Endodermal cell (in vitro differentiated cells): Measurements from ENCODE around the gene HAP1. TPM values are rescaled to one million over a fixed set of nuclear protein-coding genes. Genes with fewer than 3 reads are reported as not detected.

Experiments used
- DNase-seq: peaks from one replicate; pipeline ENCODE4 v3.0.0-alpha.2; 2017
- H3K27ac ChIP-seq: 2 replicates; pipeline ENCODE4 v1.5.1; 2013; ENCODE audit warnings: mild to moderate bottlenecking, low read depth, low read length, moderate library complexity
- H3K27me3 ChIP-seq: 2 replicates; pipeline ENCODE4 v1.6.1; 2013; ENCODE audit warnings: mild to moderate bottlenecking, low read length, moderate library complexity; ENCODE audit not compliant: insufficient read depth, control insufficient read depth, poor library complexity, severe bottlenecking
- H3K36me3 ChIP-seq: 2 replicates; pipeline ENCODE4 v1.7.0; 2013; ENCODE audit warnings: mild to moderate bottlenecking, low read length, moderate library complexity; ENCODE audit not compliant: control insufficient read depth, insufficient read depth
- H3K4me1 ChIP-seq: one replicate; pipeline ENCODE4 v1.7.0; 2013; ENCODE audit warnings: low read length; ENCODE audit not compliant: control insufficient read depth, insufficient read depth
- H3K4me3 ChIP-seq: 2 replicates; pipeline ENCODE4 v1.5.1; 2013; ENCODE audit warnings: mild to moderate bottlenecking, low read length, moderate library complexity
- H3K9ac ChIP-seq: 2 replicates; pipeline ENCODE4 v1.6.1; 2013; ENCODE audit warnings: mild to moderate bottlenecking, low read length, moderate library complexity; ENCODE audit not compliant: poor library complexity, severe bottlenecking; ENCODE audit errors: extremely low read depth
- H3K9me3 ChIP-seq: 2 replicates; pipeline ENCODE4 v1.6.1; 2013; ENCODE audit warnings: mild to moderate bottlenecking, low read length, moderate library complexity; ENCODE audit not compliant: control insufficient read depth
- H3K27ac Mint-ChIP-seq: 2 replicates; pipeline ENCODE4 v1.8.0; 2020; ENCODE audit warnings: mixed read lengths
- H3K27me3 Mint-ChIP-seq: 2 replicates; pipeline ENCODE4 v1.8.0; 2021; ENCODE audit warnings: mild to moderate bottlenecking, mixed read lengths; ENCODE audit not compliant: insufficient read depth
- H3K36me3 Mint-ChIP-seq: 2 replicates; pipeline ENCODE4 v1.8.0; 2020; ENCODE audit warnings: low read depth, mixed read lengths
- H3K4me1 Mint-ChIP-seq: 2 replicates; pipeline ENCODE4 v1.8.0; 2020; ENCODE audit warnings: mixed read lengths
- H3K4me3 Mint-ChIP-seq: 2 replicates; pipeline ENCODE4 v1.8.0; 2020; ENCODE audit warnings: mild to moderate bottlenecking, moderate library complexity, mixed read lengths
- H3K9me3 Mint-ChIP-seq: 2 replicates; pipeline ENCODE4 v1.8.0; 2020; ENCODE audit warnings: mild to moderate bottlenecking, mixed read lengths
- CTCF ChIP-seq: fragments of 200-600 bp; sonication (generic); conservative IDR thresholded peaks from 2 replicates; pipeline ENCODE4 v1.5.0; 2021; ENCODE audit warnings: antibody characterized with exemption, mild to moderate bottlenecking
- WGBS, 2 experiments: methylation state at CpG; one replicate each; pipeline versions ENCODE4 v1.1.5 to v1.1.7; 2013; ENCODE audit warnings: missing lambda C conversion rate in 2 of 2, mixed read lengths in 1 of 2; ENCODE audit not compliant: insufficient coverage in 1 of 2, insufficient read length in 1 of 2; 5-methylcytosine and 5-hydroxymethylcytosine counted together
- total RNA-seq, 2 donors: library from RNA; stranded (reverse); fragmentation: NEBNext Ultra II Directional in 1 of 2; extraction: Animal tissue kit (Norgen Biotek cat#: 25700) in 1 of 2; gene quantifications; 2 replicates in 1 of 2; 3 replicates in 1 of 2; pipeline ENCODE4 v1.2.1, GENCODE V29; 2021

Gene HAP1
- total RNA-seq, 2 donors from 2014 or later = 1.7 TPM

DNA sequence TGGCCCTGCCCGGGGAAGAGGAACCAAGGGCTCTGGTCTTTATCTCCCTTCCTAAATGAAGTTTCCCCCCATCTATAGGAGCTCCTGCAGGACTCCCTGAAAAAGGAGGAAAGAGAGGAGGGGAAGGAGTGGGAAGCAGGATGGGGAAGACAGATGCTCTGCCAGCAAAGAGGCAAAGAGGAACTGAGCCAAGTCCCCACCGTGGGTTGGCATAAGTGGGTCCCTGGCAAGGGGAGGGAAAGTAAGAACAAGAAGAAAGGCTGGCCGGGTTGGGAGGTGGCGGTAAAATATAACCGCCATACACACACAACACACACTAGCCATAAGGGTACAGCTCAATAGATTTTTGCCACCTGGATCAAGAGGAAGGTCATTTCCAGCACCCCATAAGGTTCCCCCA is 51.8 kb downstream of the HAP1 start:
- Histone ChIP-seq H3K4me3 (no peak overlapping the region), H3K4me1 (no peaks in the 10 kb centered on the region), H3K36me3 (no peaks in the 10 kb centered on the region), H3K27me3 (no peaks in the 10 kb centered on the region), H3K9ac (no peak overlapping the region), H3K27ac (no peak overlapping the region), H3K9me3 (peaks cover 7% of the 10 kb centered on the region)
- DNase-seq = peak; percentile 37
- no peak overlapping the region for H3K4me3 Mint-ChIP-seq
- WGBS, 2 experiments = 91% methylated on average over 5 of the region's 5 CpGs; no CpG with 5 or more reads in 1 of the 2 experiments
- no peak for TF ChIP-seq CTCF
- H3K27ac Mint-ChIP-seq = no peak overlapping the region
- no peaks in the 10 kb centered on the region for H3K36me3 Mint-ChIP-seq
- H3K27me3 Mint-ChIP-seq = peaks cover 10% of the 10 kb centered on the region
- H3K4me1 Mint-ChIP-seq = peaks cover 16% of the 10 kb centered on the region
- H3K9me3 Mint-ChIP-seq = peaks cover 25% of the 10 kb centered on the region

- no peak overlapping the region for H3K27ac Mint-ChIP-seq
- peaks cover 16% of the 10 kb centered on the region for H3K4me1 Mint-ChIP-seq
- DNase-seq = peak; percentile 39
- Histone ChIP-seq H3K9ac (no peak overlapping the region), H3K4me1 (no peaks in the 10 kb centered on the region), H3K9me3 (peaks cover under 1% of the 10 kb centered on the region), H3K4me3 (no peak overlapping the region), H3K27ac (no peak overlapping the region), H3K36me3 (no peaks in the 10 kb centered on the region), H3K27me3 (no peaks in the 10 kb centered on the region)
- no peak for TF ChIP-seq CTCF
- no peak overlapping the region for H3K4me3 Mint-ChIP-seq
- WGBS, 2 experiments = 94 to 95% methylated on average over 3 of the region's 3 CpGs
- no peaks in the 10 kb centered on the region for H3K36me3 Mint-ChIP-seq
- H3K9me3 Mint-ChIP-seq = peaks cover 22% of the 10 kb centered on the region
- peaks cover 10% of the 10 kb centered on the region for H3K27me3 Mint-ChIP-seq
Measured at GRCh38 chr17:41681776-41682175, 52.7 kb downstream of the HAP1 start.

DNA sequence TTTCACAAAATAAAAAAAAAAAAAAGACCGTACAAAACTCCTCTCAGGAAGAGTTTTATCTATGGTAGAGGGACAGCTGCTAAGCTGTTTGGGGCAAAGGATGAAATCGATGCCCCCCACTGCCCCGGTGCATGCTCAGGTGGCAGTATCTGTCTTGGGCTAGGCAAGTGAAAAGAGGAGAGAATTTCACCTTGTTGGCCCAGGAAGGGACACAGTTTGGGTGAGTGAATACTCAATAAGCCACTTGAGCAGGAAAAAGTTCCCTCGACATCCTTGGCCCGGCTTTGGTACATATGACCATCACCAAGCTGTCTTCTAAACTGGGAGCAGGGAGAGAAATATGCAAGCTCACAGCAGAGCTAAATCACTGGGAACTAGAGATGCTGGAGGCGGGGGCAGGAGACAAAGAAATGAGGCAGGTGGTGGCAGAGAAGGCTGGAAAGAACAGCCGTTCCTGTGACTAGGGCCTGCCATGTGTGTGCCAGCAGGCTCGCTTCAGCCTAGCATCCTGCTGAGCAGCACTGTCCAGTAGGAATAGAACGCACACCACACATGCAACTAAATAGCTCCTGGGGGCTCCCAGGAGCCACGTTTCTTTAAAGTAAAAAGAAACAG is 53.9 kb downstream of the HAP1 start:
- Mint-ChIP-seq H3K4me3 (no peak overlapping the region), H3K27ac (no peak overlapping the region), H3K36me3 (no peaks in the 10 kb centered on the region), H3K4me1 (peaks cover 27% of the 10 kb centered on the region), H3K9me3 (peaks cover 16% of the 10 kb centered on the region), H3K27me3 (peaks cover 10% of the 10 kb centered on the region)
- Histone ChIP-seq H3K4me3 (no peak overlapping the region), H3K9me3 (no peaks in the 10 kb centered on the region), H3K9ac (no peak overlapping the region), H3K27me3 (no peaks in the 10 kb centered on the region), H3K27ac (peak overlapping the region; percentile 48), H3K36me3 (no peaks in the 10 kb centered on the region), H3K4me1 (peaks cover 2% of the 10 kb centered on the region)
- no peak for TF ChIP-seq CTCF
- DNase-seq = peak; percentile 52
- WGBS, 2 experiments = 86 to 87% methylated on average over 7 to 9 of the region's 10 CpGs
